Measurements from ENCODE around the gene CPS1. TPM values are rescaled to one million over a fixed set of nuclear protein-coding genes. Genes with fewer than 3 reads are reported as not detected.

Gene CPS1
- total and polyA plus RNA-seq, 2 of the 4 experiments (the other 2 are of a cell fraction) = 5.4 to 20.1 TPM

DNA sequence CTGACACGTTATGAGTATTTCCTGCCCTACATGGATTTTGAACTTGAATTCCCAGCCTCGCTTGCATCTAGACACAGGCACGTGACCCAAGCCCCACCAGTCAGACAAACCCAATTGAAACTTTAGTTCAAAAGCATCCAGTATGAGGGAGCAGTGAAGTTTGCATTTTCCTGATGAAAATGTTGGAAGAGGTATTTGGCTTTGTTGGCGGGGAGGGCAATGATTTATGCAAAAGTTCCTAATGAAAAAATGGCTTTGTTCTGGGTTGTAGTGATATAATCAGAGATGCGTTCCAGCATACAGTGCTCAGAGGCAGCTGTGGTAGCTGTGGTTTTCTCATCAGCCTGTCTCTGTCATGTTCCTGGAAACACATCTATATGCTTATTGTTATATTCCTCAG is 36.8 kb upstream of the CPS1 start:
- ChIA-PET CTCF (no interaction called here), POLR2A (ENCODE audit: unreplicated experiment) (no interaction called here)
- Histone ChIP-seq H2BK120ac (ENCODE audit: low read depth, low read length) (no peak overlapping the region), H3K23ac (ENCODE audit: low read depth, low read length) (no peak overlapping the region), H3K14ac (replicated peaks; ENCODE audit: low read depth, low read length) (no peak overlapping the region), H4K20me1 (ENCODE audit: insufficient read depth, low read length) (no peaks in the 10 kb centered on the region), H3K18ac (ENCODE audit: low read depth, low read length) (no peak overlapping the region), H2BK15ac (ENCODE audit: low read depth, low read length) (no peak overlapping the region), H4K91ac (ENCODE audit: insufficient read depth, low read depth, low read length) (no peak overlapping the region), H2BK5ac (ENCODE audit: low read depth, low read length, poor library complexity, severe bottlenecking) (no peak overlapping the region), H3K36me3 (ENCODE audit: control insufficient read depth, insufficient read depth, low read length) (no peaks in the 10 kb centered on the region), H3K27ac (ENCODE audit: insufficient read depth, low read length) (no peak overlapping the region), H4K5ac (ENCODE audit: low read depth, low read length) (no peak overlapping the region), H3K27me3 (ENCODE audit: control insufficient read depth, insufficient read depth, low read length) (no peaks in the 10 kb centered on the region), H3K4me1 (ENCODE audit: control insufficient read depth, insufficient read depth, low read length) (no peaks in the 10 kb centered on the region), H3K9me1 (ENCODE audit: insufficient read depth, low read length) (no peaks in the 10 kb centered on the region), H3K9me3 (ENCODE audit: control insufficient read depth, insufficient read depth, low read length) (no peaks in the 10 kb centered on the region), H3K4ac (ENCODE audit: low read depth, low read length) (no peak overlapping the region), H2AFZ (replicated peaks; ENCODE audit: low read length, poor library complexity) (no peak overlapping the region), H4K8ac (ENCODE audit: low read depth in 2 of 2, low read length in 2 of 2) (no peak overlapping the region), H3K79me1 (ENCODE audit: low read depth in 1 of 2, low read length in 2 of 2) (no peaks in the 10 kb centered on the region), H2AK9ac (replicated peaks; ENCODE audit: low read depth, low read length, poor library complexity) (no peak overlapping the region), H3K9ac (ENCODE audit: low read depth, low read length) (no peak overlapping the region), H3K56ac (ENCODE audit: extremely low read depth, insufficient read depth, low read length) (no peak overlapping the region), H3K4me3 (ENCODE audit: insufficient read depth, low read depth, low read length) (no peak overlapping the region), H2AK5ac (ENCODE audit: low read depth, low read length) (no peak overlapping the region), H2BK20ac (ENCODE audit: low read depth, low read length) (no peak overlapping the region), H3K4me2 (ENCODE audit: low read depth, low read length) (no peak overlapping the region)
- DNase-seq = no peak
- no TSS peak for BruUV-seq (replicated peaks)
- intact Hi-C loops (cut with micrococcal nuclease) (no loop called here), dilution Hi-C loops (cut with HindIII; ENCODE audit: low sequenced_read_pairs, unreplicated experiment) (no loop called here), in situ Hi-C loops (cut with MboI; ENCODE audit: low sequenced_read_pairs) (no loop called here)
- WGBS, 2 experiments (ENCODE audit: extremely low coverage in 2 of 2, insufficient read length in 1 of 2) = 83% methylated on average over 1 of the region's 5 CpGs; no CpG with 5 or more reads in 1 of the 2 experiments
- ATAC-seq (ENCODE audit: low read depth) = no peak
- TF ChIP-seq RFX5 (IDR thresholded peaks at IDR 0.05; ENCODE audit: low read depth, low read length) (no peak), SMC3 (IDR thresholded peaks at IDR 0.05; ENCODE audit: low read depth, low read length) (no peak), CHD1 (IDR thresholded peaks at IDR 0.05; ENCODE audit: low read depth, low read length) (no peak), MAZ (IDR thresholded peaks at IDR 0.05; ENCODE audit: borderline replicate concordance, low read depth, low read length) (no peak), RAD21 (IDR thresholded peaks at IDR 0.05; ENCODE audit: low read length) (no peak), POLR2A (IDR thresholded peaks at IDR 0.05; ENCODE audit: low read depth, low read length) (no peak), FOS (IDR thresholded peaks at IDR 0.05; ENCODE audit: low read depth, low read length) (no peak), NFE2L2 (IDR thresholded peaks at IDR 0.05; ENCODE audit: low read depth, low read length) (no peak), CEBPB (IDR thresholded peaks at IDR 0.05; ENCODE audit: low read depth, low read length) (no peak), CTCF (conservative IDR thresholded peaks at IDR 0.05; ENCODE audit: low read depth, low read length) (no peak), BHLHE40 (IDR thresholded peaks at IDR 0.05; ENCODE audit: low read depth, low read length) (no peak), USF2 (IDR thresholded peaks at IDR 0.05; ENCODE audit: low read depth, low read length) (no peak), RCOR1 (IDR thresholded peaks at IDR 0.05; ENCODE audit: insufficient replicate concordance, low read length) (no peak)

Data from IMR-90 (cell line).